HCT116 (cell line): ENCODE measurements around the gene HLA-DOA. TPM values are rescaled to one million over a fixed set of nuclear protein-coding genes. Genes with fewer than 3 reads are reported as not detected.

Experiments
- ATAC-seq: fragments of 200-7000 bp; cut with Tn5 transposase; 2 replicates; pipeline ENCODE4 v1.9.1; 2020; ENCODE audit warnings: mild to moderate bottlenecking, moderate library complexity
- BruUV-seq: library from RNA; stranded (reverse); fragments of 400-500 nt; replicated peaks from 2 replicates; lab custom pipeline; 2021; lab: Mats Ljungman, UMichigan
- CTCF ChIA-PET: fragments of 300-600 bp; sonication (Branson Sonifier 250); formaldehyde crosslinking; loops from one replicate; lab custom pipeline; 2021; ENCODE audit warnings: antibody characterized with exemption; lab: Charles Lee
- POLR2A ChIA-PET: fragments of 300-600, 350-600 bp; sonication (Branson Sonifier 250); formaldehyde crosslinking; loops from one replicate; lab custom pipeline; 2021; ENCODE audit warnings: antibody characterized with exemption; lab: Charles Lee
- RAD21 ChIA-PET, 2 experiments: fragments of 300-600 bp; sonication (Branson Sonifier 250); formaldehyde crosslinking; loops; one replicate each; lab custom pipeline; 2023; ENCODE audit warnings: low total read pairs in 2 of 2; ENCODE audit not compliant: uncharacterized antibody in 2 of 2, unreplicated experiment in 2 of 2, low non-redundant PET in 1 of 2; lab: Charles Lee
- DNase-seq: peaks from one replicate; pipeline ENCODE4 v3.0.0-alpha.2; 2010; ENCODE audit warnings: low read depth, low spot score
- H2AFZ ChIP-seq: fragments of 200-600 bp; shearing (Covaris generic), sonication (generic); 2 replicates; pipeline ENCODE4 v1.6.1; 2017; ENCODE audit warnings: low read depth, mixed run types, mixed read lengths, antibody characterized with exemption, low read length; ENCODE audit not compliant: poor library complexity, severe bottlenecking
- H3K27ac ChIP-seq: 2 replicates; pipeline ENCODE4 v1.5.1; 2012; ENCODE audit warnings: low read depth, low read length
- H3K27me3 ChIP-seq: fragments of 200-600 bp; sonication (generic); 2 replicates; pipeline ENCODE4 v1.6.1; 2016; ENCODE audit warnings: mixed run types, low read length, mixed read lengths; ENCODE audit not compliant: insufficient read depth
- H3K36me3 ChIP-seq, 2 experiments: fragments of 200-500 bp in 1 of 2; fragments of 200-600 bp in 1 of 2; sonication (Bioruptor generic) in 1 of 2; sonication (generic) in 1 of 2; 2 replicates each; pipeline versions ENCODE4 v1.5.1 to v1.6.1; 2014 to 2016; ENCODE audit warnings: low read length in 2 of 2, inconsistent platforms in 1 of 2, mixed read lengths in 1 of 2, mixed run types in 1 of 2; ENCODE audit not compliant: insufficient read depth in 2 of 2, control insufficient read depth in 1 of 2
- H3K4me1 ChIP-seq, 2 experiments: fragments of 200-600 bp in 1 of 2; sonication (generic) in 1 of 2; 2 replicates each; pipeline versions ENCODE4 v1.5.1 to v1.6.1; 2012 to 2017; ENCODE audit warnings: low read length in 2 of 2, inconsistent platforms in 1 of 2, mild to moderate bottlenecking in 1 of 2, mixed read lengths in 1 of 2, mixed run types in 1 of 2, moderate library complexity in 1 of 2; ENCODE audit not compliant: insufficient read depth in 2 of 2, control insufficient read depth in 1 of 2
- H3K4me2 ChIP-seq: fragments of 200-600 bp; sonication (generic); 2 replicates; pipeline ENCODE4 v1.6.1; 2017; ENCODE audit warnings: mixed run types, low read length, mixed read lengths
- H3K4me3 ChIP-seq, 2 experiments: fragments of 200-600 bp in 1 of 2; sonication (generic) in 1 of 2; replicated peaks in 1 of 2; 2 replicates each; pipeline ENCODE4 v1.5.1; 2011 to 2016; ENCODE audit warnings: low read length in 2 of 2, control low read depth in 1 of 2, low read depth in 1 of 2, mild to moderate bottlenecking in 1 of 2, mixed read lengths in 1 of 2, mixed run types in 1 of 2
- H3K79me2 ChIP-seq: fragments of 200-600 bp; sonication (generic); 2 replicates; pipeline ENCODE4 v1.6.1; 2017; ENCODE audit warnings: mild to moderate bottlenecking, mixed run types, low read length, moderate library complexity, mixed read lengths; ENCODE audit not compliant: insufficient read depth
- H3K9ac ChIP-seq: fragments of 200-600 bp; sonication (generic); 2 replicates; pipeline ENCODE4 v1.6.1; 2016; ENCODE audit warnings: low read length, mixed read lengths
- H3K9me2 ChIP-seq: fragments of 200-600 bp; sonication (generic), shearing (Covaris generic); 2 replicates; pipeline ENCODE4 v1.6.1; 2017; ENCODE audit warnings: mixed run types, mild to moderate bottlenecking, moderate library complexity; ENCODE audit not compliant: insufficient read depth
- H3K9me3 ChIP-seq, 2 experiments: fragments of 200-500 bp in 1 of 2; fragments of 200-600 bp in 1 of 2; sonication (Bioruptor generic) in 1 of 2; sonication (generic) in 1 of 2; 2 replicates each; pipeline ENCODE4 v1.6.1; 2014 to 2017; ENCODE audit warnings: low read length in 2 of 2, mixed read lengths in 2 of 2, inconsistent platforms in 1 of 2, low read depth in 1 of 2, mild to moderate bottlenecking in 1 of 2, mixed run types in 1 of 2, moderate library complexity in 1 of 2; ENCODE audit not compliant: control insufficient read depth in 1 of 2, insufficient read depth in 1 of 2
- H4K20me1 ChIP-seq: fragments of 200-600 bp; sonication (generic), shearing (Covaris generic); 2 replicates; pipeline ENCODE4 v1.6.1; 2017; ENCODE audit warnings: mixed run types, mild to moderate bottlenecking, moderate library complexity; ENCODE audit not compliant: insufficient read depth
- EGR1 ChIP-seq: IDR thresholded peaks from 2 replicates; pipeline ENCODE4 v1.6.1; 2012; ENCODE audit warnings: low read depth
- ELF1 ChIP-seq: IDR thresholded peaks from 2 replicates; pipeline ENCODE4 v1.6.1; 2012; ENCODE audit warnings: low read depth, borderline replicate concordance
- EZH2phosphoT487 ChIP-seq: fragments of 200-600 bp; IDR thresholded peaks from 2 replicates; pipeline ENCODE4 v1.6.1; 2018; ENCODE audit warnings: antibody characterized with exemption, borderline replicate concordance
- JUND ChIP-seq: IDR thresholded peaks from 2 replicates; pipeline ENCODE4 v1.6.1; 2012
- POLR2AphosphoS5 ChIP-seq: IDR thresholded peaks from 2 replicates; pipeline ENCODE4 v1.6.1; 2011; ENCODE audit warnings: mild to moderate bottlenecking, low read depth, low read length, moderate library complexity
- RAD21 ChIP-seq: IDR thresholded peaks from 2 replicates; pipeline ENCODE4 v1.6.1; 2012; ENCODE audit warnings: low read depth, mild to moderate bottlenecking
- SP1 ChIP-seq: IDR thresholded peaks from 2 replicates; pipeline ENCODE4 v1.6.1; 2012; ENCODE audit warnings: low read depth
- SRF ChIP-seq: IDR thresholded peaks from 2 replicates; pipeline ENCODE4 v1.6.1; 2012; ENCODE audit warnings: low read depth
- YY1 ChIP-seq: IDR thresholded peaks from 2 replicates; pipeline ENCODE4 v1.6.1; 2011; ENCODE audit warnings: low read length, low read depth, moderate library complexity, mild to moderate bottlenecking; ENCODE audit not compliant: insufficient replicate concordance; ENCODE audit errors: extremely low read depth
- ZFX ChIP-seq: fragments of 450-650 bp; IDR thresholded peaks from 2 replicates; pipeline ENCODE4 v1.6.1; 2017
- ZNF274 ChIP-seq: fragments of 200-500 bp; sonication (Bioruptor generic); IDR thresholded peaks from 2 replicates; pipeline ENCODE4 v1.6.1; 2014; ENCODE audit warnings: mild to moderate bottlenecking, low read depth, low read length, inconsistent platforms
- intact Hi-C: fragments of 100-400 bp; cut with micrococcal nuclease; formaldehyde crosslinking; loops from 2 replicates; pipeline ENCODE4 v1.10.0; 2022
- total RNA-seq: library from RNA; stranded (reverse); gene quantifications from one replicate; pipeline ENCODE4 v1.2.1, GENCODE V29; 2021; ENCODE audit not compliant: unreplicated experiment
- TF ChIP-seq, protein P1 (sequence below), 3 experiments: fragments of 200-600 bp in 1 of 3; sonication (generic) in 1 of 3; IDR thresholded peaks in 2 of 3; conservative IDR thresholded peaks in 1 of 3; 2 replicates each; pipeline ENCODE4 v1.5.1; 2012 to 2017; ENCODE audit warnings: low read depth in 2 of 3, low read length in 2 of 3, antibody characterized with exemption in 1 of 3, borderline replicate concordance in 1 of 3, control low read depth in 1 of 3, mild to moderate bottlenecking in 1 of 3, mixed read lengths in 1 of 3, mixed run types in 1 of 3, moderate library complexity in 1 of 3; ENCODE audit not compliant: insufficient read depth in 1 of 3
- TF ChIP-seq, protein P2 (sequence below): IDR thresholded peaks from 2 replicates; pipeline ENCODE4 v1.6.1; 2011; ENCODE audit warnings: mild to moderate bottlenecking, low read length, moderate library complexity; ENCODE audit not compliant: insufficient replicate concordance; ENCODE audit errors: extremely low read depth

The HLA-DOA gene
- total RNA-seq, 1 experiment from 2014 or later = 0.39 TPM

DNA sequence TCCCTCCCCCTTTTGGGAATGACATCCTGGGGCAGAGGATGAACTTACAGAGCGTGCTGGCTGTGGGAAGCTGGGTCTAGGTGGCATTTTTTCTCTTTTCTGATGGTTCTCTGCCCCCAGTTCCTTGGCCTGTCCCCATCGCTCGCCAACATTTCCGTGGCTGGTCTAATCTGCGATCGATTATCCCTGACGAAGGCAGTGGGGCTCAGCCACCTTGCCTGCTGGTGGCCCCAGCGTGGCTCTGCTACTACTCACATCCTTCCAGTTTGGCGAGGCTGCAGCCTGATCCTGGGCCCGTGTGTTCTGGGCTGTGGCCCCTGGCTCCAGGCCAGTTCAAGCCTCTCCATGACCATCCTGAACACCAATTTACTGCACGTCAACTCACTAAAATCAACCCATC lies 6.4 kb upstream of the HLA-DOA start:
- ChIA-PET POLR2A (no interaction called here), RAD21 (no interaction called here), CTCF (interaction anchor here (1.5 to 4.3 kb wide), 4 partner anchors 14 to 233 kb away, joined by 4 to 23 read pairs (median 6); no protein-coding TSS in a partner anchor)
- Histone ChIP-seq H3K36me3 (no peaks in the 10 kb centered on the region), H4K20me1 (no peaks in the 10 kb centered on the region), H3K79me2 (no peaks in the 10 kb centered on the region), H3K4me3 (no peak overlapping the region), H3K4me1 (peaks cover 0 to 3% of the 10 kb centered on the region in 2 experiments; a peak in 1 of 4 replicates), H2AFZ (no peak overlapping the region), H3K9me3 (no peaks in the 10 kb centered on the region), H3K27ac (no peak overlapping the region), H3K9me2 (no peaks in the 10 kb centered on the region), H3K9ac (no peak overlapping the region), H3K27me3 (peaks cover 8% of the 10 kb centered on the region; the same call in 1 of the 2 replicates), H3K4me2 (no peak overlapping the region)
- DNase-seq = no peak
- no TSS peak for BruUV-seq
- ATAC-seq = no peak
- TF ChIP-seq, protein P1, sequence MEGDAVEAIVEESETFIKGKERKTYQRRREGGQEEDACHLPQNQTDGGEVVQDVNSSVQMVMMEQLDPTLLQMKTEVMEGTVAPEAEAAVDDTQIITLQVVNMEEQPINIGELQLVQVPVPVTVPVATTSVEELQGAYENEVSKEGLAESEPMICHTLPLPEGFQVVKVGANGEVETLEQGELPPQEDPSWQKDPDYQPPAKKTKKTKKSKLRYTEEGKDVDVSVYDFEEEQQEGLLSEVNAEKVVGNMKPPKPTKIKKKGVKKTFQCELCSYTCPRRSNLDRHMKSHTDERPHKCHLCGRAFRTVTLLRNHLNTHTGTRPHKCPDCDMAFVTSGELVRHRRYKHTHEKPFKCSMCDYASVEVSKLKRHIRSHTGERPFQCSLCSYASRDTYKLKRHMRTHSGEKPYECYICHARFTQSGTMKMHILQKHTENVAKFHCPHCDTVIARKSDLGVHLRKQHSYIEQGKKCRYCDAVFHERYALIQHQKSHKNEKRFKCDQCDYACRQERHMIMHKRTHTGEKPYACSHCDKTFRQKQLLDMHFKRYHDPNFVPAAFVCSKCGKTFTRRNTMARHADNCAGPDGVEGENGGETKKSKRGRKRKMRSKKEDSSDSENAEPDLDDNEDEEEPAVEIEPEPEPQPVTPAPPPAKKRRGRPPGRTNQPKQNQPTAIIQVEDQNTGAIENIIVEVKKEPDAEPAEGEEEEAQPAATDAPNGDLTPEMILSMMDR (IDR thresholded peaks at IDR 0.05 in 2 of 3, conservative IDR thresholded peaks at IDR 0.05 in 1 of 3; ENCODE audit: borderline replicate concordance in 1 of 3, insufficient read depth in 1 of 3, low read depth in 2 of 3, low read length in 2 of 3) = no peak
- intact Hi-C loops = loop anchor here (1.0 to 2.0 kb wide), 3 partner anchors 67 to 133 kb away; no protein-coding TSS in a partner anchor

DNA sequence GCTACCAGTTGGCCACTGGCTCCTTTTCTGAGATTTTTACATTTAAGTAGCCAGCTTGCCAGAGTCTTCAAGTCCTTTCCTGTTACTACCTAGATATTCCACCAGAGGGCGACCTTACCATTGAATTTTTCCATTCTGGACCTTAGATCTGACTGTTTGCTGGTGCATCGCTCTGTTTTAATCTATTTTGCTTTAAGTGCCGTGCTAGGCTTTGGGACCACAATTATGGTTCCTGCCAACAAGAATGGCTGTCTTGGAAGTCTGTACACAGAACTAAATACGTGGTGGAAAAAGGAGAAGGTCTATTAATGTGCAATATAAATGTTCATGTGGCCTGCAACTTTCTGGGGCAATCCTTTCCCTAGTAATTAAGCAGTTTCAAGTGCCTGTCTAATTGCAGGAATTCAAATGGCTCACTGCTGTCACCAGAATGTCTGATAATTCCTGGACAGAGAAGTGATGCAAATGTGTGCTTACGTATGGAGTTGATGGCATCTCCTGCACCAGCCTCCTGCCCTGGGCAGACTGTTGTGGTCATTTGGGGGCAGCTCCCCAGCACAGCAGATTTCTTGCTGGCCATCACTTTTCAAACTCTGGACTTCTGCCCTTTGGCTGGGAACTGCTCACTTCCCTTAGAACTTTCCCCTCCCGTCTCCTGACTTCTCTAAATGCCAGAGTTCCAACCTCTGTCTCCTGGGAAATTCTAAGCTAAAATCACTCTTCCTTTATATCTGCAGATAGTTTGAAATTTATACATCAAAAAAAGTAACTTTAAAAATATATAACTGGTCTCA lies 5.6 kb upstream of the HLA-DOA start:
- Histone ChIP-seq H3K79me2 (no peaks in the 10 kb centered on the region), H3K4me1 (peaks cover 0 to 3% of the 10 kb centered on the region in 2 experiments; a peak in 1 of 4 replicates), H3K27ac (no peak overlapping the region), H3K9me3 (no peaks in the 10 kb centered on the region), H2AFZ (peak overlapping the region; percentile 87), H3K4me3 (no peak overlapping the region), H3K9me2 (no peaks in the 10 kb centered on the region), H3K27me3 (peaks cover 8% of the 10 kb centered on the region; the same call in 1 of the 2 replicates), H3K36me3 (no peaks in the 10 kb centered on the region), H4K20me1 (no peaks in the 10 kb centered on the region), H3K9ac (no peak overlapping the region), H3K4me2 (peak overlapping the region; percentile 37)
- BruUV-seq = no TSS peak
- ChIA-PET CTCF (interaction anchor here (0.6 to 4.3 kb wide), 15 partner anchors 14 to 262 kb away, joined by 3 to 23 read pairs (median 4); partner anchors contain the start of genes B3GALT4, HLA-DPA1 and HLA-DPB1), RAD21 (interaction anchor here in 1 of 2 experiments (0.7 kb wide), 1 partner anchor 169 kb away, joined by 3 read pairs; no protein-coding TSS in a partner anchor), POLR2A (no interaction called here)
- intact Hi-C loops = loop anchor here (1.0 to 2.0 kb wide), 4 partner anchors 67 to 233 kb away; no protein-coding TSS in a partner anchor
- peak; percentile 90 for ATAC-seq
- DNase-seq = peak; percentile 78
- TF ChIP-seq EGR1 (no peak), YY1 (no peak), EZH2phosphoT487 (no peak), ELF1 (no peak), RAD21 (peak; percentile 82), JUND (no peak), SRF (no peak), SP1 (no peak), POLR2AphosphoS5 (no peak), ZNF274 (no peak), ZFX (no peak)
- TF ChIP-seq, protein P2, sequence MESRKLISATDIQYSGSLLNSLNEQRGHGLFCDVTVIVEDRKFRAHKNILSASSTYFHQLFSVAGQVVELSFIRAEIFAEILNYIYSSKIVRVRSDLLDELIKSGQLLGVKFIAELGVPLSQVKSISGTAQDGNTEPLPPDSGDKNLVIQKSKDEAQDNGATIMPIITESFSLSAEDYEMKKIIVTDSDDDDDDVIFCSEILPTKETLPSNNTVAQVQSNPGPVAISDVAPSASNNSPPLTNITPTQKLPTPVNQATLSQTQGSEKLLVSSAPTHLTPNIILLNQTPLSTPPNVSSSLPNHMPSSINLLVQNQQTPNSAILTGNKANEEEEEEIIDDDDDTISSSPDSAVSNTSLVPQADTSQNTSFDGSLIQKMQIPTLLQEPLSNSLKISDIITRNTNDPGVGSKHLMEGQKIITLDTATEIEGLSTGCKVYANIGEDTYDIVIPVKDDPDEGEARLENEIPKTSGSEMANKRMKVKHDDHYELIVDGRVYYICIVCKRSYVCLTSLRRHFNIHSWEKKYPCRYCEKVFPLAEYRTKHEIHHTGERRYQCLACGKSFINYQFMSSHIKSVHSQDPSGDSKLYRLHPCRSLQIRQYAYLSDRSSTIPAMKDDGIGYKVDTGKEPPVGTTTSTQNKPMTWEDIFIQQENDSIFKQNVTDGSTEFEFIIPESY = no peak
